A172 (cell line): ENCODE data around the gene NPIPB5. TPM values are rescaled to one million over a fixed set of nuclear protein-coding genes. Genes with fewer than 3 reads are reported as not detected.
"Not testable (repeated sequence)": the region's sequence is repeated elsewhere in the genome, so short reads cannot be mapped to it uniquely, and the experiment has no call there.

Experiments
- DNase-seq: peaks from one replicate; pipeline ENCODE4 v3.0.0-alpha.2; 2015; ENCODE audit warnings: low spot score
- total RNA-seq: library from RNA; depleted of rRNA; stranded (reverse); fragments of >200 nt; shearing (Covaris generic); gene quantifications from 2 replicates; pipeline ENCODE4 v1.2.3, GENCODE V29; 2014; rRNA removed

NPIPB5 gene
- 14.3 and 23.5 TPM in 2 replicates for total RNA-seq

- DNase-seq: not testable (repeated sequence)
Measured at GRCh38 chr16:22510591-22510990, at the start of gene NPIPB5. NPIPB5 (plus strand) TSS chr16:22510891; CDS start chr16:22513802, 2,911 bp downstream.

GRCh38 chr16:22468846-22469245, 41.8 kb upstream of the NPIPB5 start:
- DNase-seq: not testable (repeated sequence)

- not testable (repeated sequence) for DNase-seq
Measured at GRCh38 chr16:22537996-22538395, 27.3 kb downstream of the NPIPB5 start.

GRCh38 chr16:22544809-22545208, 34.1 kb downstream of the NPIPB5 start:
- not testable (repeated sequence) for DNase-seq

GRCh38 chr16:22546630-22547029, 35.9 kb downstream of the NPIPB5 start:
- DNase-seq: not testable (repeated sequence)

GRCh38 chr16:22547170-22547765, 36.6 kb downstream of the NPIPB5 start:
- DNase-seq: not testable (repeated sequence)

- not testable (repeated sequence) for DNase-seq
Measured at GRCh38 chr16:22549853-22550252, 39.2 kb downstream of the NPIPB5 start.

GRCh38 chr16:22551143-22551542, 40.5 kb downstream of the NPIPB5 start:
- DNase-seq: not testable (repeated sequence)

- not testable (repeated sequence) for DNase-seq
Measured at GRCh38 chr16:22551651-22552050, 41.0 kb downstream of the NPIPB5 start.

- DNase-seq: not testable (repeated sequence)
Measured at GRCh38 chr16:22556759-22557158, 46.1 kb downstream of the NPIPB5 start.

Other genes starting within 250 kb of the NPIPB5 start
- 29.0 and 46.3 TPM in 2 replicates for gene POLR3E, start 213.5 kb upstream of the NPIPB5 start, total RNA-seq
- gene CDR2, start 136.3 kb upstream of the NPIPB5 start, total RNA-seq: 34.2 and 34.6 TPM in 2 replicates